NCI-H2171 (cell line): ENCODE data around the gene MICAL2.

Source experiments
- DNase-seq: peaks from one replicate; lab custom pipeline; 2025; lab: John Stamatoyannopoulos, UW

Gene MICAL2

DNA sequence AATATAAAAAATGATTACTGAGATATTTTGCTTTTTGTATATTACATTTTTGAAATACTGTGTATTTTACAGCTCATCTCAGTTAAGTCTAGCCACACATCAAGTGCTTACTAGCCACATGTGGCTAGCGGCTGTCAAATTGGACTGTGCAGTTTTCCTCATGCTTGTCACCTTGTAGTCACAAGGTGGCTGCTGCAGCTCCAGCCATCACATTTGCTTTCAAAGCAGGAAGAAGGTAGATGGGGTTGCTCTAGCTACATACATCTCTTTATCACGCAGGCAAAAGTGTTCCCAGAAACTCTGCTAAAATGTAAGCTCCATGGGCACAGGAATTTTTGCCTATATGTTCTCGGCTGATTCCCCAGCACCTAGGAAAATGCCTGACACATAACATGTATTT is 61.5 kb downstream of the MICAL2 start:
- no peak for DNase-seq

- DNase-seq: no peak
Observed at GRCh38 chr11:12172493-12173013, 62.2 kb downstream of the MICAL2 start.

DNA sequence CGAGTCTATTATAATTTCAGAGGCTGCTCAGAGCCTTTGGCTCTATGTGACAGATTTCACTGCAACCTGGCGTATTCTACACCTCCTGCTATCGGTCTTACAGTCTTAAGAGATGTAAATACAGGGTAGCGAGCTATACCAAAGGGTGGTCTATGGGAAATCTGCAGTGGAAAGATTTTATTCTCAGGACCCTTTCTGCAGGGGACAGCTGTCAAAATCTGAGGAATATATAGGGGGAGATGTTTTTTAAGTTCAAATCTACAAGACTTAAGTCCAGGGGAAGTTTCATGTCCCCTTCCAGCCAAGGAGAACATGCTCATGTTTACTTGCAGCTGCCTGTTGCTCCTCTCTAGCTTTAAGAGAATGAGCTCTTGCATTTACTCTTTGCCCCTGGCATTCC is 62.7 kb downstream of the MICAL2 start:
- DNase-seq: no peak

GRCh38 chr11:12174128-12174476 is 63.7 kb downstream of the MICAL2 start:
- DNase-seq: no peak

- no peak for DNase-seq
Observed at GRCh38 chr11:12174477-12175143, 64.2 kb downstream of the MICAL2 start.

DNA sequence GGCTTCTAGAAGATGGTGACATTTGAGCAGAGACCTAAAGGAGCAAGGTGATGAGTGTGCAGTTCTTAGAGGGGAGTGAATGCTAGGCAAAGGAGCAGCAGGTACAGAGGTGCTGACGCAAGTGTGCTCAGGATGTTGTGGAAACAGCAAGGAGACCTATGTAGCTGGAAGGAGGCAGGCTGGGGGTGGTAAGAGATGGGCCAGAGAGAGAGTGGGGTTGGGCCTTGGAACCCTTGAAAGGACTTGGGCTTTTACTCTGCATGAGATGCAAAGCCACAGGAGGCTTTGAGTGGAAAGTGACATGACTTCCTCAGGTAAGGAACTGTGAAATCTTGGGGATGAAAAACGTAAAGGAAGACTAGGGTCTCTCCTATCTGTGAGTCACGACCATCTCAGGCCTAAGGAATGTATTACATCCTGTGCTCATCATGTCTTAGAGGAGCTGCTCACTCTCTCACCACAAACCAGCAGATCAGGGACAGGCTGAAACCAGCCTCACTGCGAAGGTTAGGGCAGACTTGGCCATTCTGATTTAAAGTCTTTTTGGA is 65.4 kb downstream of the MICAL2 start:
- DNase-seq: no peak

- DNase-seq: no peak
Observed at GRCh38 chr11:12176410-12176809, 66.0 kb downstream of the MICAL2 start.

- DNase-seq: no peak
Observed at GRCh38 chr11:12177739-12178338, 67.4 kb downstream of the MICAL2 start.

DNA sequence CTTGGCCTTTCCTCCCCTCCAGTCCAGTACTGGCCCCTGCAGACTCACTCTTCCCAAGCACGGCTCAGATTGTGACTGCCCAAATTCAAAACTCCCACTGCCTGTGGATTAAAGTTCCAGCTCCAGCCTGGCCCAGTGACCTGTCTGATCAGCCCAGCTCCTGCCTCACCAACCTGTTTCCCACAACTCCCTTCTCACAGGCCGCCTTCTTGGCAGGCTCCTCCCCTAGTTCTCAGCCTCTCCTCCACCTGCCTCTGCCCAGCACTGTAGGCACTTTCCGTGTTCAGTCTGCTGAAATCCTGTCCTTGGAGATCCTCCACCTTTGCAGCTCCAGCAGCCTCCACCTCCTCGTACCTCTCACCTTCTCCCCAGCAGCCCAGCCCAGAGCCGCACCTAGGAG is 68.6 kb downstream of the MICAL2 start:
- no peak for DNase-seq

- peak; percentile 57 for DNase-seq
Observed at GRCh38 chr11:12179531-12179930, 69.1 kb downstream of the MICAL2 start.

DNA sequence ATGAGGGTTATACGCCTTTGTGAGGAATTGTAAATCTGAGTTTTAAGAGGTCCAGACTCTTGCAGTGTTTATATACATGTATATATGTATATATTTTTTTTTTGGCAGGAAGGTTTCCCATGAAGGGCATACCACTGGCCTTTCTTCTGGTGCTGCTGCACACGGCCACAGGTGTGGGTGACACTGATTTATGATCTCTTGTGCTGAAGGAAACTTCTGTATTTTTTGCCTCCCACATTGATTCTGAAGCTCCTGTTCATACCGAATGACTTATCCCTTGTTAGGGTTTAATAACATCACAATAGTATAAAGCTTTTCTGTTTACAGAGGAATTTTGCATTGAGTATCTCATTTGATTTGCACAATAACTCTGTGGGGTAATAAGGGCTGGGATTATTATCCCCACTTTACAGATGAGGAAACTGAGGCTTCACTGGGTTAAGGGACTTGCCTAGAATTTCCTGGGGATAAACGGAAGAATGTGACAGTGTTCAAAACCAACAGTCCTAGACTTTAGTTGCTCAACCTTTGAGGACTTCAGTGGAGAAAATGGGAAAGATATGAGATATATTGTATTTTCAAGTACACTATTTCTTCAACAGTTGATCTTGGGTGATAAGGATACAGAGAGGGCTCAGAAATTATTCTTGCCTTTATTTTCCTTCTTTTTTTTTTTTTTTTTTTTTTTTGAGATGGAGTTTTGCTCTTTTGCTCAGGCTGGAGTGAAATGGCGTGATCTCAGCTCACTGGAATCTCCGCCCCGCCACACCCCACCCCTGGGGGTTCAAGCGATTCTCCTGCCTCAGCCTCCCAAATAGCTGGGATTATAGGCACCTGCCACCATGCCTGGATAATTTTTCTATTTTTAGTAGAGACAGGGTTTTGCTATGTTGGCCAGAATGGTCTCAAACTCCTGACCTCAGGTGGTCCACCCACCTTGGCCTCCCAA is 70.1 kb downstream of the MICAL2 start:
- no peak for DNase-seq

DNA sequence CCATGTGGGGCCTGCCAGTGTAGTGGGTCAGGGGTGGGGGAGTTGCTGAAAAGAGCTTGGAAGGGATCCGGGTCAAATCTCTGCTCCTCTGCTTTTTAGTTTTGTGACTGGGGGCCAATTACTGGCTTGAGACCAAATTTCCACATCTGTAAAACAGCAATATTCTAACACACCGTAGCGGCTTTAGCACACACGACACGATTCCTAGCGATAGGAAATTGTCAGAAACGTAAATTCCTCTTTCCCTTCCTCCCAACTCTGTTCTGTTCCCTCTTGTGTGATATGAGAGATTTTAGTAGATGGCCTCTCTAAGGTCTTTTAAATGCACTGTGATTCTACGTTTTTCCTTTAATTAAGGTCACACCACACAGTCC is 71.9 kb downstream of the MICAL2 start:
- no peak for DNase-seq

DNA sequence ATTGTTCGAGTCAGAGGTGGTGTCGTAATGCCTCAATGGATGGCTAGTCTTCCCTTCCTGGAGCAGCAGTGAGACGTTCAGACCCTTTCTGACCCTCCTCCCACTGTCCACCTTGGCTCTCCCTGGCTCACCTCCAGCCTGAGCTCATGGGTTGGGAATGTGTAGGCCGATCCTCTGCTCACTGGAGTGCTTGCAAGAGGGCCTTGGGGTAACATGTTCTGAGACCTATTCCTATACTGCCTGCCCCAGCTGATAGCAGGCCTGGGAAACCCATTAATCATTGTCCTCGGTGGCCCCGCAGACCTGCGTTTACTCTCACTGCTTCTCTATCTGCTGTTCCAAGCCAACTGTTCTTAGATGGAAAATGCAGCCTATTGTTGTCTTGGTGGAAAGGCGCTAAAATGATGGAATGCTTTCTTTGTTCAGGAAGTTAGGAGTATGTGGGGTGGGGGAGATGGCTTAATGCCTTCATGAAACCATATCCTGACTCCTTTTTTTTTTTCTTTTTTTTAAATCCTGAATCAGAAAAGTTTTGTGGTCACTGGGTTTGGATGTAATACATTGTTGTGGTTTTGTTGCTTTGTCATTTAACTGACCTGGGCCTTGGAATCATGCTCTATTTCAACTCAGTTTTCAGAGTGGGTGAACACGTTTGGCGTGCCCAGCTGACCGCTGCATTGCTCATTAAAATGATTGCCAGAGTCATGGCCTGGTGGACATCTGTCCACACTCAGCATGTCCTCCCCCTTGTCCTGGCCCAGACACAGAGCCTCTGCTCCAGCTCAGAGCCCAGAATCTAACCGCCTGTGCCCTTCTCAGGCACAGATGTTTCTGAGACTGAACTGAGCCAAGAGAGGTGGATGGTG is 72.5 kb downstream of the MICAL2 start:
- DNase-seq: no peak

GRCh38 chr11:12183827-12184620 is 73.6 kb downstream of the MICAL2 start:
- DNase-seq: no peak

GRCh38 chr11:12184699-12185098 is 74.3 kb downstream of the MICAL2 start:
- no peak for DNase-seq

- no peak for DNase-seq
Observed at GRCh38 chr11:12185106-12185690, 74.8 kb downstream of the MICAL2 start.

DNA sequence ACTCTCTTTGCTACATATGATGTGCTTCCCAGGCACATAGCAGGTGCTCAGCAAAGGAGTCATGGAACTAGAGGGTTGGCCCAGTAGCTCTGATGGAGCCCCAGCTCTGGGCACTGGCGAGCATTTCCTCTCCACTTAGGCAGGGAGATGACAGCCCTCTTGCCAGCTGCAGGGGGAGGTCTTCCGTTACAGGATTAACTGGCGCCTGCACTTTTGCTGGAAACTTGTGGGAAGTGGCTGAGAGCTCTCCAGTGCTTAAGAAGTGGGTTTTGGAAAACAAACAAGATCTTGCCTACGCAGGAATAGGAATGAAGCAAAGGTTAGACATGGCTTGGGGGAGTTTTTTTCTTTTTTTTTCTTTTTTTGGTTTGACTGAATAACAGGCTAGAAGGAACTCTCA is 75.5 kb downstream of the MICAL2 start:
- no peak for DNase-seq

DNA sequence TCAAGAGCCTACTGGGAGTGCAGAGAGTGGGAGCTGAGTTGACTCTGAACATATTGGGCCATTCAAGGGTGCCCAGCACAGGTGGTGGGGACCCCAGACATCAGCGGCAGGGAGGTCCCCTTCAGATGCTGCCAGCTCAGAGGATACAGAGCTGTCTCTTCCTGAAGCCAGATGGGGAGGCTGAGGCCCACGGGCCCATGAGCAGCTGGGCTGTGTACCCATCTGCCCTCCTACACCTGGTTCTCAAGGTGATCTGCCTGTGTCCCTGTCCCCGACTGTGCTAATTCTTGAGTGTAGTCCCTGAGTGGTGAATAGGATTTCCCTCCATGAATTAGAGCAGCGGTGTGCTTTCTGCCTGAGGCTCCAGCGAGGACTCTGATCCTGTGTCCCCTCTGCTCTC is 76.3 kb downstream of the MICAL2 start:
- peak; percentile 66 for DNase-seq

DNA sequence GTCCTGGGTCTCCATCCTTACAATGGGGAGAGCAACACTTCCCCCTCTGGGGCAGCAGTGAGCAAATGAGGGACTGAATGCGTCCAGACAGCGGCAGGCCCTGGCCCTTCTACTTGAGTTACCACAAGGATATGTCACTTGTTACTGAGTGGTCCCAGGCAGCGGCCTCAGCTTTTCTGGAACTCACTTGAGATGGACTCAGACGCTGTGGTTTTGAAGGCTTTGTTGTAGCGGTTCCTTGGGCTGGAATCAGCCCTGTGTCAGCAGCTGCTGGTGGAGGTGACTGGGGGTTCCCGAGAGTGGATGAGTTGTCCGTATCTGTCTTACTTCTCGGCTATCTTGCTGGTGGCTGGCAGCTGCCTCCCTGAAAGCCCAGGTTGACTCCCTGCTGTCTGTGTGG is 77.0 kb downstream of the MICAL2 start:
- no peak for DNase-seq

- DNase-seq: no peak
Observed at GRCh38 chr11:12188548-12189317, 78.3 kb downstream of the MICAL2 start.
